Measurements from ENCODE around the gene IFI27. TPM values are rescaled to one million over a fixed set of nuclear protein-coding genes. Genes with fewer than 3 reads are reported as not detected.

IFI27 gene
- total and polyA plus RNA-seq, 10 of the 15 experiments (the other 5 are each of a cell fraction or from before 2014, with no cell fraction given) = 1.1 to 45.5 (median 3.3) TPM

- H3K27me3 ChIP-seq (replicated peaks in 1 of 2; ENCODE audit: control insufficient read depth in 2 of 2, insufficient read depth in 2 of 2, low read length in 1 of 2) = peaks cover 2 to 5% of the 10 kb centered on the region in 2 experiments; a peak in 3 of 4 replicates
- H3K36me3 ChIP-seq (ENCODE audit: control insufficient read depth in 2 of 2, insufficient read depth in 2 of 2, low read length in 1 of 2) = no peaks in the 10 kb centered on the region
- no peaks in the 10 kb centered on the region for H3K79me2 ChIP-seq (ENCODE audit: control insufficient read depth, insufficient read depth, low read length)
- in situ Hi-C loops (cut with MboI) (no loop called here), intact Hi-C loops (cut with micrococcal nuclease; ENCODE audit: unreplicated experiment) (no loop called here)
- no peak for DNase-seq (ENCODE audit: low read depth, low spot score)
- no peaks in the 10 kb centered on the region; the same call in 2 of the 3 replicates for H3K9me3 ChIP-seq (replicated peaks; ENCODE audit: control insufficient read depth, insufficient read depth, low read length)
- FAIRE-seq = no peak
- TF ChIP-seq IRF4 (IDR thresholded peaks at IDR 0.05; ENCODE audit: low read depth, low read length) (no peak), SIN3A (IDR thresholded peaks at IDR 0.05; ENCODE audit: low read depth, low read length) (no peak), CTCF (IDR thresholded peaks at IDR 0.05 in 2 of 3, conservative IDR thresholded peaks at IDR 0.05 in 1 of 3; ENCODE audit: control insufficient read depth in 2 of 3, extremely low read depth in 1 of 3, insufficient read depth in 1 of 3, low read depth in 3 of 3, low read length in 3 of 3) (no peak), PAX5 (IDR thresholded peaks at IDR 0.05; ENCODE audit: borderline replicate concordance, low read depth, low read length) (no peak), CEBPB (IDR thresholded peaks at IDR 0.05; ENCODE audit: borderline replicate concordance in 1 of 2, low read depth in 2 of 2, low read length in 2 of 2) (no peak), MLLT1 (IDR thresholded peaks at IDR 0.05) (no peak), ATF3 (IDR thresholded peaks at IDR 0.05; ENCODE audit: borderline replicate concordance, extremely low read depth, low read depth, low read length) (no peak), FOXK2 (IDR thresholded peaks at IDR 0.05) (no peak), KAT2A (conservative IDR thresholded peaks at IDR 0.05; ENCODE audit: control insufficient read depth, low read depth, low read length) (no peak), EP300 (IDR thresholded peaks at IDR 0.05; ENCODE audit: borderline replicate concordance in 1 of 2, control insufficient read depth in 1 of 2, low read depth in 2 of 2, low read length in 2 of 2) (no peak), RFX5 (IDR thresholded peaks at IDR 0.05; ENCODE audit: low read depth, low read length) (no peak), MTA2 (IDR thresholded peaks at IDR 0.05; ENCODE audit: low read depth) (no peak), BACH1 (IDR thresholded peaks at IDR 0.05; ENCODE audit: borderline replicate concordance) (no peak), ASH2L (IDR thresholded peaks at IDR 0.05; ENCODE audit: borderline replicate concordance, low read depth) (no peak), TARDBP (IDR thresholded peaks at IDR 0.05; ENCODE audit: borderline replicate concordance) (no peak), ZNF622 (IDR thresholded peaks at IDR 0.05) (no peak)
- TF ChIP-seq, protein P1, sequence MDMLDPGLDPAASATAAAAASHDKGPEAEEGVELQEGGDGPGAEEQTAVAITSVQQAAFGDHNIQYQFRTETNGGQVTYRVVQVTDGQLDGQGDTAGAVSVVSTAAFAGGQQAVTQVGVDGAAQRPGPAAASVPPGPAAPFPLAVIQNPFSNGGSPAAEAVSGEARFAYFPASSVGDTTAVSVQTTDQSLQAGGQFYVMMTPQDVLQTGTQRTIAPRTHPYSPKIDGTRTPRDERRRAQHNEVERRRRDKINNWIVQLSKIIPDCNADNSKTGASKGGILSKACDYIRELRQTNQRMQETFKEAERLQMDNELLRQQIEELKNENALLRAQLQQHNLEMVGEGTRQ (IDR thresholded peaks at IDR 0.05; ENCODE audit: borderline replicate concordance, low read depth, low read length) = no peak
- TF ChIP-seq, protein P2, sequence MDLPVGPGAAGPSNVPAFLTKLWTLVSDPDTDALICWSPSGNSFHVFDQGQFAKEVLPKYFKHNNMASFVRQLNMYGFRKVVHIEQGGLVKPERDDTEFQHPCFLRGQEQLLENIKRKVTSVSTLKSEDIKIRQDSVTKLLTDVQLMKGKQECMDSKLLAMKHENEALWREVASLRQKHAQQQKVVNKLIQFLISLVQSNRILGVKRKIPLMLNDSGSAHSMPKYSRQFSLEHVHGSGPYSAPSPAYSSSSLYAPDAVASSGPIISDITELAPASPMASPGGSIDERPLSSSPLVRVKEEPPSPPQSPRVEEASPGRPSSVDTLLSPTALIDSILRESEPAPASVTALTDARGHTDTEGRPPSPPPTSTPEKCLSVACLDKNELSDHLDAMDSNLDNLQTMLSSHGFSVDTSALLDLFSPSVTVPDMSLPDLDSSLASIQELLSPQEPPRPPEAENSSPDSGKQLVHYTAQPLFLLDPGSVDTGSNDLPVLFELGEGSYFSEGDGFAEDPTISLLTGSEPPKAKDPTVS (IDR thresholded peaks at IDR 0.05; ENCODE audit: low read depth, low read length) = no peak
- SMC1A ChIA-PET (ENCODE audit: uncharacterized antibody, unreplicated experiment) = interaction anchor here (0.8 kb wide), 1 partner anchor 58 kb away, joined by 3 read pairs; no protein-coding TSS in a partner anchor
- no TSS peak for BruUV-seq (replicated peaks)
- CTCF ChIA-PET = interaction anchor here (0.8 to 1.8 kb wide), 4 partner anchors 17 to 87 kb away, joined by 3 to 6 read pairs (median 4); no protein-coding TSS in a partner anchor
- H3K9ac ChIP-seq (ENCODE audit: control insufficient read depth, insufficient read depth, low read length) = no peak overlapping the region
- no peak overlapping the region for H3K4me3 ChIP-seq
- POLR2A ChIA-PET = no interaction called here
- no peaks in the 10 kb centered on the region for H4K20me1 ChIP-seq (ENCODE audit: control insufficient read depth, insufficient read depth)
- ATAC-seq = no peak
- WGBS (ENCODE audit: insufficient coverage, insufficient replicate concordance, low lambda C conversion rate, missing lambda C conversion rate) = 13% methylated on average over 4 of the region's 4 CpGs
- H3K4me2 ChIP-seq (ENCODE audit: control insufficient read depth, insufficient read depth) = no peak overlapping the region
- no peaks in the 10 kb centered on the region for H3K4me1 ChIP-seq (ENCODE audit: control insufficient read depth, insufficient read depth, low read length)
- RAD21 ChIA-PET (ENCODE audit: unreplicated experiment) = no interaction called here
- no peak overlapping the region for H2AFZ ChIP-seq (ENCODE audit: control insufficient read depth, low read depth, low read length)
- H3K27ac ChIP-seq (ENCODE audit: control insufficient read depth, insufficient read depth) = no peak overlapping the region
Observed at GRCh38 chr14:94115058-94115591, 4.6 kb downstream of the IFI27 start.
